Keratinocyte (primary cell): ENCODE results near the gene IL1RL2. TPM values are rescaled to one million over a fixed set of nuclear protein-coding genes. Genes with fewer than 3 reads are reported as not detected.

Source experiments
- DNase-seq: peaks from one replicate; pipeline ENCODE4 v3.0.0-alpha.2; 2011; ENCODE audit warnings: low read depth, missing footprints, low spot score
- FAIRE-seq: peaks from 2 replicates; lab custom pipeline; 2011; peaks lifted over from hg19 to GRCh38; lab: Jason Lieb, UNC
- H2AFZ ChIP-seq: 2 replicates; pipeline ENCODE4 v1.6.0; 2012; ENCODE audit warnings: low read length, control low read depth, inconsistent platforms; ENCODE audit not compliant: control insufficient read depth
- H3K27ac ChIP-seq: 2 replicates; pipeline ENCODE4 v1.5.1; 2011; ENCODE audit warnings: low read length; ENCODE audit not compliant: control insufficient read depth, insufficient read depth
- H3K27me3 ChIP-seq: 3 replicates; pipeline ENCODE4 v1.6.0; 2011; ENCODE audit warnings: low read length; ENCODE audit not compliant: control insufficient read depth, insufficient read depth; ENCODE audit errors: extremely low read depth
- H3K36me3 ChIP-seq, 2 experiments: 2 replicates in 1 of 2; 3 replicates in 1 of 2; pipeline ENCODE4 v1.5.1; 2011; ENCODE audit warnings: low read length in 2 of 2, mild to moderate bottlenecking in 1 of 2; ENCODE audit not compliant: control insufficient read depth in 2 of 2, insufficient read depth in 2 of 2; ENCODE audit errors: extremely low read depth in 1 of 2
- H3K4me1 ChIP-seq: 3 replicates; pipeline ENCODE4 v1.5.1; 2011; ENCODE audit warnings: low read length; ENCODE audit not compliant: control insufficient read depth, insufficient read depth; ENCODE audit errors: extremely low read depth
- H3K4me2 ChIP-seq: 3 replicates; pipeline ENCODE4 v1.6.0; 2011; ENCODE audit warnings: low read depth, low read length; ENCODE audit not compliant: control insufficient read depth, insufficient read depth; ENCODE audit errors: extremely low read depth
- H3K4me3 ChIP-seq, 3 experiments: fragments of 200-600 bp in 1 of 3; sonication (generic) in 1 of 3; 2 replicates in 2 of 3; 3 replicates in 1 of 3; pipeline ENCODE4 v1.5.1; 2011 to 2016; ENCODE audit warnings: low read length in 3 of 3, mild to moderate bottlenecking in 3 of 3, control low read depth in 2 of 3, inconsistent platforms in 1 of 3, low read depth in 1 of 3, mixed read lengths in 1 of 3, mixed run types in 1 of 3, moderate library complexity in 1 of 3; ENCODE audit not compliant: control insufficient read depth in 2 of 3, insufficient read depth in 2 of 3; ENCODE audit errors: extremely low read depth in 1 of 3
- H3K79me2 ChIP-seq: 2 replicates; pipeline ENCODE4 v1.6.0; 2012; ENCODE audit warnings: low read length; ENCODE audit not compliant: control insufficient read depth, insufficient read depth
- H3K9ac ChIP-seq: 3 replicates; pipeline ENCODE4 v1.6.0; 2011; ENCODE audit warnings: low read length; ENCODE audit not compliant: control insufficient read depth, insufficient read depth; ENCODE audit errors: extremely low read depth
- H3K9me1 ChIP-seq: 3 replicates; pipeline ENCODE4 v1.6.0; 2011; ENCODE audit warnings: low read length; ENCODE audit not compliant: control insufficient read depth, insufficient read depth; ENCODE audit errors: extremely low read depth
- H3K9me3 ChIP-seq: 2 replicates; pipeline ENCODE4 v1.5.1; 2012; ENCODE audit warnings: low read depth, low read length; ENCODE audit not compliant: control insufficient read depth
- H4K20me1 ChIP-seq: 3 replicates; pipeline ENCODE4 v1.6.0; 2011; ENCODE audit warnings: low read length; ENCODE audit not compliant: control insufficient read depth, insufficient read depth; ENCODE audit errors: extremely low read depth
- EZH2 ChIP-seq: IDR thresholded peaks from one replicate; pipeline ENCODE4 v1.6.1; 2012; ENCODE audit warnings: inconsistent platforms, mild to moderate bottlenecking, low read length, moderate library complexity
- dilution Hi-C: fragments of 300-500 bp; cut with MboI; formaldehyde crosslinking; loops from one replicate; pipeline ENCODE4 v1.7.0; 2020; ENCODE audit warnings: low sequenced_read_pairs; ENCODE audit not compliant: extremely low pct_ligation_motif_present
- polyA plus RNA-seq, 5 experiments: library from polyadenylated mRNA; depleted of rRNA in 3 of 5; stranded (reverse) in 3 of 5; stranded (forward) in 1 of 5; unstranded in 1 of 5; fragments of >200 nt; gene quantifications; 1 replicate in 1 of 5; 2 replicates in 3 of 5; 3 replicates in 1 of 5; pipeline versions ENCODE4 v1.2.1 to v1.2.3, GENCODE V29; 2011 to 2012; ENCODE audit warnings: missing spikeins in 2 of 5, low read depth in 1 of 5, low replicate concordance in 1 of 5
- TF ChIP-seq, protein P1 (sequence below), 3 experiments: IDR thresholded peaks in 1 of 3; conservative IDR thresholded peaks in 1 of 3; optimal IDR thresholded peaks in 1 of 3; 2 replicates in 2 of 3; 3 replicates in 1 of 3; pipeline versions ENCODE3 to v1.5.1; 2011; ENCODE audit warnings: low read length in 3 of 3, mild to moderate bottlenecking in 3 of 3, moderate library complexity in 2 of 3, control low read depth in 1 of 3, inconsistent platforms in 1 of 3; ENCODE audit not compliant: insufficient read depth in 2 of 3; ENCODE audit errors: extremely low read depth in 1 of 3

The IL1RL2 gene
- polyA plus RNA-seq, 1 donor (not counting 4 experiments of a cell fraction or from before 2014, with no cell fraction given), result 1.5 TPM

DNA sequence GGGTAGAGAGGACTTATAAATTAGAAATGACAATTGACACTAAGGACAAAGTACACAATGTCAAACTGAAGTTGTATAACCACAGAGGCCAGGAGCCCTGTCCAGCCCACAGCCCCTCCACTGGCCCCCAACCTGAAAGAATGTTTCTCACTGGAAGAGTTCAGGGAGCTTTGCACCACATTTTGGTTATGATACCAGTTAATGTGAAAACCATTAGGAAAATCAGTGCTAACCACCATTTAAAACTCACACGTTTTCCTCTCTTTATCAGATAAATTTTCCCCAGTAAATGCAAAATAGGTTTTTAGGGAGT is 6.2 kb upstream of the IL1RL2 start:
- Histone ChIP-seq H2AFZ (no peak overlapping the region), H3K9ac (no peak overlapping the region), H3K79me2 (no peaks in the 10 kb centered on the region), H3K9me1 (no peaks in the 10 kb centered on the region), H3K4me2 (no peak overlapping the region), H3K27me3 (no peaks in the 10 kb centered on the region), H3K9me3 (no peaks in the 10 kb centered on the region), H3K36me3 (peaks cover 3% of the 10 kb centered on the region in 2 experiments), H3K4me1 (no peaks in the 10 kb centered on the region), H3K27ac (no peak overlapping the region), H3K4me3 (no peak overlapping the region), H4K20me1 (no peaks in the 10 kb centered on the region)
- no peak for TF ChIP-seq EZH2
- TF ChIP-seq, protein P1, sequence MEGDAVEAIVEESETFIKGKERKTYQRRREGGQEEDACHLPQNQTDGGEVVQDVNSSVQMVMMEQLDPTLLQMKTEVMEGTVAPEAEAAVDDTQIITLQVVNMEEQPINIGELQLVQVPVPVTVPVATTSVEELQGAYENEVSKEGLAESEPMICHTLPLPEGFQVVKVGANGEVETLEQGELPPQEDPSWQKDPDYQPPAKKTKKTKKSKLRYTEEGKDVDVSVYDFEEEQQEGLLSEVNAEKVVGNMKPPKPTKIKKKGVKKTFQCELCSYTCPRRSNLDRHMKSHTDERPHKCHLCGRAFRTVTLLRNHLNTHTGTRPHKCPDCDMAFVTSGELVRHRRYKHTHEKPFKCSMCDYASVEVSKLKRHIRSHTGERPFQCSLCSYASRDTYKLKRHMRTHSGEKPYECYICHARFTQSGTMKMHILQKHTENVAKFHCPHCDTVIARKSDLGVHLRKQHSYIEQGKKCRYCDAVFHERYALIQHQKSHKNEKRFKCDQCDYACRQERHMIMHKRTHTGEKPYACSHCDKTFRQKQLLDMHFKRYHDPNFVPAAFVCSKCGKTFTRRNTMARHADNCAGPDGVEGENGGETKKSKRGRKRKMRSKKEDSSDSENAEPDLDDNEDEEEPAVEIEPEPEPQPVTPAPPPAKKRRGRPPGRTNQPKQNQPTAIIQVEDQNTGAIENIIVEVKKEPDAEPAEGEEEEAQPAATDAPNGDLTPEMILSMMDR (optimal IDR thresholded peaks at IDR 0.05 in 1 of 3, IDR thresholded peaks at IDR 0.05 in 1 of 3, conservative IDR thresholded peaks at IDR 0.05 in 1 of 3; ENCODE audit: extremely low read depth in 1 of 3, insufficient read depth in 2 of 3, low read length in 3 of 3), result no peak
- FAIRE-seq (no peak), DNase-seq (no peak)
- dilution Hi-C loops, result no loop called here

DNA sequence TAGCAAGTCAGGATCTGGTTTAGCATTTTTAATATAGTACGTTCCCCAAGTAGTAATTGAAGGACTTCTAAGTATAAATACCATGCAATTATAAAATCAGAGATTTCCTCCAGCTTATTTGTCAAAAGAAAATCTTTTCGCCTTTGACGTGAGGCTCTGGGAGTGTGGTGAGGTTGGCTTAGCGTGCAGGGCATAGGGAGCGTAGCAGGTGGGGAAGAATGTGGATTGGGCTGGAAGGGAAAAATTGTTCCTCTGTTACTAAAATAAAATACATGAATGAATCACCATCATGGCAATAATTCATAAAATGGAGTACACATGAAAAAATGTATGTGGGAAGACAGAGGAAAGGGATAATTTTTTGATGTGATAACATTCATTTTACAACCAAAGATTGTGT is 5.4 kb upstream of the IL1RL2 start:
- DNase-seq, result no peak
- H3K9me1 ChIP-seq, result no peaks in the 10 kb centered on the region
- no peaks in the 10 kb centered on the region for H3K27me3 ChIP-seq
- no peak for FAIRE-seq
- TF ChIP-seq EZH2, result no peak
- TF ChIP-seq, protein P1 (optimal IDR thresholded peaks at IDR 0.05 in 1 of 3, IDR thresholded peaks at IDR 0.05 in 1 of 3, conservative IDR thresholded peaks at IDR 0.05 in 1 of 3; ENCODE audit: extremely low read depth in 1 of 3, insufficient read depth in 2 of 3, low read length in 3 of 3), result no peak
- H3K9me3 ChIP-seq, result no peaks in the 10 kb centered on the region
- H3K36me3 ChIP-seq, result peaks cover 3% of the 10 kb centered on the region in 2 experiments
- dilution Hi-C loops, result no loop called here
- no peak overlapping the region for H2AFZ ChIP-seq
- no peak overlapping the region for H3K4me3 ChIP-seq
- H4K20me1 ChIP-seq, result no peaks in the 10 kb centered on the region
- H3K4me2 ChIP-seq, result no peak overlapping the region
- no peaks in the 10 kb centered on the region for H3K4me1 ChIP-seq
- no peak overlapping the region for H3K27ac ChIP-seq
- H3K79me2 ChIP-seq, result no peaks in the 10 kb centered on the region
- H3K9ac ChIP-seq, result no peak overlapping the region
